H1 (cell line): Measurements from ENCODE around the gene ADRA2A. TPM values are rescaled to one million over a fixed set of nuclear protein-coding genes. Genes with fewer than 3 reads are reported as not detected.

Experiments
- CHD7 ChIP-seq: fragments of 300-600 bp; sonication (generic); IDR thresholded peaks from 2 replicates; pipeline ENCODE4 v1.7.1; 2012; ENCODE audit warnings: low read length, moderate library complexity, mild to moderate bottlenecking, inconsistent platforms; ENCODE audit not compliant: insufficient replicate concordance
- EP300 ChIP-seq, 2 experiments: IDR thresholded peaks; 1 replicate in 1 of 2; 2 replicates in 1 of 2; pipeline ENCODE4 v1.6.1; 2011 to 2012; ENCODE audit warnings: low read depth in 2 of 2, low read length in 2 of 2, mild to moderate bottlenecking in 2 of 2, borderline replicate concordance in 1 of 2, inconsistent platforms in 1 of 2, moderate library complexity in 1 of 2
- GTF2F1 ChIP-seq: IDR thresholded peaks from 2 replicates; pipeline ENCODE4 v1.6.1; 2012; ENCODE audit warnings: low read depth, low read length, improper control_type of control experiment, borderline replicate concordance
- KDM1A ChIP-seq: fragments of 200-600, 300-600 bp; sonication (generic); IDR thresholded peaks from 2 replicates; pipeline ENCODE4 v1.7.1; 2016; ENCODE audit warnings: mild to moderate bottlenecking, low read length, borderline replicate concordance
- MAFK ChIP-seq: IDR thresholded peaks from 2 replicates; pipeline ENCODE4 v1.6.1; 2012; ENCODE audit warnings: low read depth, mild to moderate bottlenecking, improper control_type of control experiment, low read length
- POU5F1 ChIP-seq: IDR thresholded peaks from 2 replicates; pipeline ENCODE4 v1.6.1; 2011; ENCODE audit warnings: low read depth, mild to moderate bottlenecking, low read length, moderate library complexity
- SIRT6 ChIP-seq: IDR thresholded peaks from one replicate; pipeline ENCODE4 v1.7.1; 2012; ENCODE audit warnings: low read length, inconsistent platforms
- polyA plus RNA-seq, 7 experiments: library from polyadenylated mRNA; depleted of rRNA in 3 of 7; stranded (reverse) in 5 of 7; unstranded in 2 of 7; fragments of >200 nt in 5 of 7; fragments of 200-250 nt in 2 of 7; gene quantifications; 1 replicate in 5 of 7; 2 replicates in 1 of 7; 4 replicates in 1 of 7; pipeline versions ENCODE4 v1.2.1 to v1.2.3, GENCODE V29; 2011 to 2013; ENCODE audit warnings: missing spikeins in 2 of 7, mixed read lengths in 2 of 7
- total RNA-seq: library from RNA; stranded (reverse); fragmentation: NEBNext Ultra II Directional; extraction: Animal tissue kit (Norgen Biotek cat#: 25700); gene quantifications from 2 replicates; pipeline ENCODE4 v1.2.1, GENCODE V29; 2021

ADRA2A gene
- total and polyA plus RNA-seq, 2 of the 8 experiments (the other 6 are each of a cell fraction or from before 2014, with no cell fraction given) = 5.9 to 6.2 TPM

- no peak for TF ChIP-seq SIRT6
- no peak for TF ChIP-seq POU5F1
- no peak for TF ChIP-seq CHD7
- TF ChIP-seq EP300 (IDR thresholded peaks at IDR 0.05; ENCODE audit: borderline replicate concordance in 1 of 2, low read depth in 2 of 2, low read length in 2 of 2) = no peak
- no peak for TF ChIP-seq GTF2F1
- TF ChIP-seq KDM1A = no peak
- TF ChIP-seq MAFK = no peak
These were observed 15.0 kb downstream of the ADRA2A start (continued) for GRCh38 chr10:111091833-111092232.
